Endothelial cell of umbilical vein (primary cell): ENCODE measurements around the gene CD82. TPM values are rescaled to one million over a fixed set of nuclear protein-coding genes. Genes with fewer than 3 reads are reported as not detected.

Experiments
- BruUV-seq: library from RNA; stranded (reverse); fragments of 400-500 nt; replicated peaks from 2 replicates; lab custom pipeline; 2021; lab: Mats Ljungman, UMichigan
- CTCF ChIA-PET: fragments of 300-600, 350-600 bp; sonication (Branson Sonifier 250); formaldehyde crosslinking; loops from one replicate; lab custom pipeline; 2021; ENCODE audit warnings: antibody characterized with exemption, inconsistent platforms; lab: Charles Lee
- POLR2A ChIA-PET: fragments of 300-600, 350-600 bp; sonication (Branson Sonifier 250); formaldehyde crosslinking; loops from one replicate; lab custom pipeline; 2021; ENCODE audit warnings: antibody characterized with exemption, inconsistent platforms; lab: Charles Lee
- DNase-seq: peaks from one replicate; pipeline ENCODE4 v3.0.0-alpha.2; 2011; ENCODE audit warnings: low read depth, low spot score
- FAIRE-seq: peaks from 2 replicates; lab custom pipeline; 2011; peaks lifted over from hg19 to GRCh38; lab: Jason Lieb, UNC
- H2AFZ ChIP-seq: 2 replicates; pipeline ENCODE4 v1.6.0; 2012; ENCODE audit warnings: low read depth, low read length, control low read depth, inconsistent platforms
- H3K27ac ChIP-seq: 2 replicates; pipeline ENCODE4 v1.5.1; 2011; ENCODE audit warnings: low read depth, mild to moderate bottlenecking, control low read depth, low read length, moderate library complexity; ENCODE audit not compliant: insufficient read depth
- H3K27me3 ChIP-seq, 2 experiments: 2 replicates each; pipeline versions ENCODE4 v1.6.0 to v1.6.1; 2011; ENCODE audit warnings: low read length in 2 of 2, mixed read lengths in 1 of 2; ENCODE audit not compliant: control insufficient read depth in 2 of 2, insufficient read depth in 2 of 2
- H3K36me3 ChIP-seq, 2 experiments: 2 replicates in 1 of 2; 3 replicates in 1 of 2; pipeline ENCODE4 v1.5.1; 2011; ENCODE audit warnings: low read length in 2 of 2, mild to moderate bottlenecking in 1 of 2, moderate library complexity in 1 of 2; ENCODE audit not compliant: control insufficient read depth in 2 of 2, insufficient read depth in 2 of 2; ENCODE audit errors: extremely low read depth in 1 of 2
- H3K4me1 ChIP-seq: 3 replicates; pipeline ENCODE4 v1.5.1; 2011; ENCODE audit warnings: mild to moderate bottlenecking, low read length; ENCODE audit not compliant: control insufficient read depth, insufficient read depth; ENCODE audit errors: extremely low read depth
- H3K4me2 ChIP-seq: 2 replicates; pipeline ENCODE4 v1.6.1; 2011; ENCODE audit warnings: low read length, control low read depth, mixed read lengths; ENCODE audit not compliant: insufficient read depth
- H3K4me3 ChIP-seq, 3 experiments: fragments of 200-600 bp in 1 of 3; sonication (generic), shearing (Covaris generic) in 1 of 3; replicated peaks in 1 of 3; 2 replicates each; pipeline ENCODE4 v1.5.1; 2011 to 2016; ENCODE audit warnings: control low read depth in 3 of 3, low read length in 3 of 3, mild to moderate bottlenecking in 2 of 3, inconsistent platforms in 1 of 3, low read depth in 1 of 3, moderate library complexity in 1 of 3; ENCODE audit not compliant: insufficient read depth in 1 of 3
- H3K79me2 ChIP-seq: 2 replicates; pipeline ENCODE4 v1.6.0; 2012; ENCODE audit warnings: low read length, inconsistent platforms; ENCODE audit not compliant: control insufficient read depth, insufficient read depth
- H3K9ac ChIP-seq: replicated peaks from 2 replicates; pipeline ENCODE3; 2011; ENCODE audit warnings: low read length, control low read depth; ENCODE audit not compliant: insufficient read depth; ENCODE audit errors: extremely low read depth
- H3K9me1 ChIP-seq: replicated peaks from 3 replicates; pipeline ENCODE4 v1.6.0; 2011; ENCODE audit warnings: mild to moderate bottlenecking, low read length; ENCODE audit not compliant: control insufficient read depth, insufficient read depth; ENCODE audit errors: extremely low read depth
- H3K9me3 ChIP-seq: replicated peaks from 2 replicates; pipeline ENCODE4 v1.5.1; 2012; ENCODE audit warnings: low read length, inconsistent platforms; ENCODE audit not compliant: control insufficient read depth, insufficient read depth
- H4K20me1 ChIP-seq: replicated peaks from 2 replicates; pipeline ENCODE3; 2011; ENCODE audit warnings: mild to moderate bottlenecking, low read length; ENCODE audit not compliant: control insufficient read depth, insufficient read depth; ENCODE audit errors: extremely low read depth
- EZH2 ChIP-seq: IDR thresholded peaks from 2 replicates; pipeline ENCODE4 v1.6.1; 2012; ENCODE audit warnings: borderline replicate concordance, low read depth, mild to moderate bottlenecking, moderate library complexity, low read length, inconsistent platforms; ENCODE audit not compliant: severe bottlenecking
- GATA2 ChIP-seq: IDR thresholded peaks from 2 replicates; pipeline ENCODE4 v1.7.0; 2011; ENCODE audit warnings: low read depth, mild to moderate bottlenecking, moderate library complexity, mixed read lengths, low read length; ENCODE audit not compliant: insufficient read length, insufficient read depth
- JUN ChIP-seq: IDR thresholded peaks from 2 replicates; pipeline ENCODE4 v1.6.1; 2011; ENCODE audit warnings: borderline replicate concordance, low read depth; ENCODE audit not compliant: insufficient read length, insufficient read depth
- MAX ChIP-seq: IDR thresholded peaks from 2 replicates; pipeline ENCODE4 v1.6.1; 2011; ENCODE audit not compliant: insufficient read depth, insufficient read length
- POLR2A ChIP-seq: IDR thresholded peaks from 2 replicates; pipeline ENCODE4 v1.6.1; 2012; ENCODE audit warnings: low read depth, mild to moderate bottlenecking, control low read depth, low read length
- POLR2AphosphoS5 ChIP-seq: IDR thresholded peaks from 2 replicates; pipeline ENCODE4 v1.6.1; 2012; ENCODE audit warnings: low read depth, mild to moderate bottlenecking, control low read depth, low read length, moderate library complexity; ENCODE audit not compliant: insufficient read depth
- dilution Hi-C: fragments of 300-500 bp; cut with MboI; formaldehyde crosslinking; loops from one replicate; pipeline ENCODE4 v1.15.0; 2019; ENCODE audit warnings: low sequenced_read_pairs; ENCODE audit not compliant: extremely low pct_ligation_motif_present
- intact Hi-C: fragments of 100-400 bp; cut with micrococcal nuclease; formaldehyde crosslinking; loops from one replicate; pipeline ENCODE4 v1.10.0; 2022
- polyA plus RNA-seq, 4 experiments: library from polyadenylated mRNA; depleted of rRNA in 3 of 4; stranded (reverse) in 3 of 4; unstranded in 1 of 4; fragments of >200 nt; gene quantifications; 2 replicates each; pipeline versions ENCODE4 v1.2.1 to v1.2.3, GENCODE V29; 2011 to 2012; ENCODE audit warnings: missing spikeins in 1 of 4
- total RNA-seq: library from RNA; stranded (reverse); gene quantifications from 2 replicates; pipeline ENCODE4 v1.2.3, GENCODE V29; 2021
- TF ChIP-seq, protein P1 (sequence below), 2 donors: IDR thresholded peaks; 1 replicate in 1 of 2; 2 replicates in 1 of 2; pipeline ENCODE4 v1.5.1; 2011; ENCODE audit warnings: low read length in 2 of 2, mild to moderate bottlenecking in 2 of 2, moderate library complexity in 2 of 2, control low read depth in 1 of 2, inconsistent platforms in 1 of 2, low read depth in 1 of 2; ENCODE audit not compliant: insufficient read depth in 1 of 2; ENCODE audit errors: extremely low read depth in 1 of 2

The CD82 gene
- total and polyA plus RNA-seq, 2 donors (not counting 3 experiments of a cell fraction or from before 2014, with no cell fraction given): 17.9 to 25.2 TPM

- TF ChIP-seq, protein P1, sequence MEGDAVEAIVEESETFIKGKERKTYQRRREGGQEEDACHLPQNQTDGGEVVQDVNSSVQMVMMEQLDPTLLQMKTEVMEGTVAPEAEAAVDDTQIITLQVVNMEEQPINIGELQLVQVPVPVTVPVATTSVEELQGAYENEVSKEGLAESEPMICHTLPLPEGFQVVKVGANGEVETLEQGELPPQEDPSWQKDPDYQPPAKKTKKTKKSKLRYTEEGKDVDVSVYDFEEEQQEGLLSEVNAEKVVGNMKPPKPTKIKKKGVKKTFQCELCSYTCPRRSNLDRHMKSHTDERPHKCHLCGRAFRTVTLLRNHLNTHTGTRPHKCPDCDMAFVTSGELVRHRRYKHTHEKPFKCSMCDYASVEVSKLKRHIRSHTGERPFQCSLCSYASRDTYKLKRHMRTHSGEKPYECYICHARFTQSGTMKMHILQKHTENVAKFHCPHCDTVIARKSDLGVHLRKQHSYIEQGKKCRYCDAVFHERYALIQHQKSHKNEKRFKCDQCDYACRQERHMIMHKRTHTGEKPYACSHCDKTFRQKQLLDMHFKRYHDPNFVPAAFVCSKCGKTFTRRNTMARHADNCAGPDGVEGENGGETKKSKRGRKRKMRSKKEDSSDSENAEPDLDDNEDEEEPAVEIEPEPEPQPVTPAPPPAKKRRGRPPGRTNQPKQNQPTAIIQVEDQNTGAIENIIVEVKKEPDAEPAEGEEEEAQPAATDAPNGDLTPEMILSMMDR (IDR thresholded peaks at IDR 0.05; ENCODE audit: extremely low read depth in 1 of 2, insufficient read depth in 1 of 2, low read depth in 1 of 2, low read length in 2 of 2): no peak
- TF ChIP-seq MAX (no peak), POLR2AphosphoS5 (no peak)
- peaks cover 20% of the 10 kb centered on the region for H3K4me1 ChIP-seq
- no peak overlapping the region for H3K27ac ChIP-seq
- no peak for FAIRE-seq
- dilution Hi-C loops: no loop called here
- H3K9me3 ChIP-seq: no peaks in the 10 kb centered on the region
- H4K20me1 ChIP-seq: no peaks in the 10 kb centered on the region
- no peaks in the 10 kb centered on the region for H3K79me2 ChIP-seq
- BruUV-seq: no TSS peak
- H3K36me3 ChIP-seq: no peaks in the 10 kb centered on the region
- DNase-seq: no peak
- H3K9ac ChIP-seq: no peak overlapping the region
- H2AFZ ChIP-seq: no peak overlapping the region
- no peaks in the 10 kb centered on the region for H3K27me3 ChIP-seq
- POLR2A ChIA-PET: no interaction called here
- intact Hi-C loops: no loop called here
- CTCF ChIA-PET: interaction anchor here (1.0 to 2.2 kb wide), 4 partner anchors 9 to 289 kb away, joined by 3 to 4 read pairs (median 3); no protein-coding TSS in a partner anchor
- no peak overlapping the region for H3K4me2 ChIP-seq
- H3K9me1 ChIP-seq: no peaks in the 10 kb centered on the region
- H3K4me3 ChIP-seq: no peak overlapping the region
These were observed 72.0 kb downstream of the CD82 start for GRCh38 chr11:44637487-44637886.

DNA sequence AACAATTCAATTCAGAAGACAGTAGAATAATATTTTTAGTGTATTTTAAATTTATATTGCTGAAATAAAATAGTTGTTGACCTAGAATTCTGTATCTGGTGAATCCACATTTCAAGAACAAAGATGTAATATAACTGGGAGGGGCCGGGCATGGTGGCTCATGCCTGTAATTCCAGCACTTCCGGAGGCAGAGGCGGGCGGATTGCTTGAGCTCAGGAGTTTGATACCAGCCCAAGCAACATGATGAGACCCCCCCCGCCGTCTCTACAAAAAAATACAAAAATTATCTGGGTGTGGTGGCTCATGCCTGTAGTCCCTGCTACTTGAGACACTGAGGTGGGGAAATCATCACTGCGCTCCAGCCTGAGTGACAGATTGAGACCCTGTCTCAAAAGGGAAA is 72.6 kb downstream of the CD82 start:
- Histone ChIP-seq H3K4me2 (no peak overlapping the region), H3K9ac (no peak overlapping the region), H4K20me1 (no peaks in the 10 kb centered on the region), H3K4me1 (peaks cover 20% of the 10 kb centered on the region), H3K9me3 (no peaks in the 10 kb centered on the region), H3K9me1 (no peaks in the 10 kb centered on the region), H3K27me3 (no peaks in the 10 kb centered on the region), H2AFZ (peak overlapping the region; percentile 56), H3K36me3 (no peaks in the 10 kb centered on the region), H3K4me3 (no peak overlapping the region), H3K79me2 (no peaks in the 10 kb centered on the region), H3K27ac (no peak overlapping the region)
- BruUV-seq: no TSS peak
- dilution Hi-C loops: no loop called here
- FAIRE-seq: peak; percentile 53
- DNase-seq: no peak
- CTCF ChIA-PET: interaction anchor here (0.6 to 2.2 kb wide), 4 partner anchors 20 to 289 kb away, joined by 3 to 4 read pairs (median 3); no protein-coding TSS in a partner anchor
- POLR2A ChIA-PET: no interaction called here
- intact Hi-C loops: no loop called here
- TF ChIP-seq POLR2A (no peak), EZH2 (no peak), GATA2 (no peak), JUN (no peak), MAX (no peak), POLR2AphosphoS5 (no peak)
- TF ChIP-seq, protein P1 (IDR thresholded peaks at IDR 0.05; ENCODE audit: extremely low read depth in 1 of 2, insufficient read depth in 1 of 2, low read depth in 1 of 2, low read length in 2 of 2): no peak
